H1 (cell line): ENCODE data around the gene MIB2. TPM values are rescaled to one million over a fixed set of nuclear protein-coding genes. Genes with fewer than 3 reads are reported as not detected.

Experiments
- E2F6 ChIP-seq: IDR thresholded peaks from 2 replicates; pipeline ENCODE4 v1.6.1; 2012; ENCODE audit warnings: inconsistent platforms
- EP300 ChIP-seq, 2 experiments: IDR thresholded peaks; 1 replicate in 1 of 2; 2 replicates in 1 of 2; pipeline ENCODE4 v1.6.1; 2011 to 2012; ENCODE audit warnings: low read depth in 2 of 2, low read length in 2 of 2, mild to moderate bottlenecking in 2 of 2, borderline replicate concordance in 1 of 2, inconsistent platforms in 1 of 2, moderate library complexity in 1 of 2
- GTF2F1 ChIP-seq: IDR thresholded peaks from 2 replicates; pipeline ENCODE4 v1.6.1; 2012; ENCODE audit warnings: low read depth, low read length, improper control_type of control experiment, borderline replicate concordance
- POLR2AphosphoS5 ChIP-seq: IDR thresholded peaks from 2 replicates; pipeline ENCODE4 v1.6.1; 2011; ENCODE audit warnings: low read depth, low read length
- SP1 ChIP-seq: IDR thresholded peaks from 2 replicates; pipeline ENCODE4 v1.6.1; 2011; ENCODE audit warnings: low read depth, low read length
- SP2 ChIP-seq: IDR thresholded peaks from 2 replicates; pipeline ENCODE4 v1.6.1; 2012; ENCODE audit warnings: mild to moderate bottlenecking, low read length, inconsistent platforms
- TAF1 ChIP-seq: IDR thresholded peaks from 2 replicates; pipeline ENCODE4 v1.6.1; 2011; ENCODE audit warnings: mild to moderate bottlenecking, low read depth, low read length
- polyA plus RNA-seq, 7 experiments: library from polyadenylated mRNA; depleted of rRNA in 3 of 7; stranded (reverse) in 5 of 7; unstranded in 2 of 7; fragments of >200 nt in 5 of 7; fragments of 200-250 nt in 2 of 7; gene quantifications; 1 replicate in 5 of 7; 2 replicates in 1 of 7; 4 replicates in 1 of 7; pipeline versions ENCODE4 v1.2.1 to v1.2.3, GENCODE V29; 2011 to 2013; ENCODE audit warnings: missing spikeins in 2 of 7, mixed read lengths in 2 of 7
- total RNA-seq: library from RNA; stranded (reverse); fragmentation: NEBNext Ultra II Directional; extraction: Animal tissue kit (Norgen Biotek cat#: 25700); gene quantifications from 2 replicates; pipeline ENCODE4 v1.2.1, GENCODE V29; 2021

The MIB2 gene
- total and polyA plus RNA-seq, 2 of the 8 experiments (the other 6 are each of a cell fraction or from before 2014, with no cell fraction given) = 32.5 to 60.0 TPM

GRCh38 chr1:1591452-1591851, 23.8 kb upstream of the MIB2 start (continued):
- TF ChIP-seq E2F6 (no peak), POLR2AphosphoS5 (no peak), GTF2F1 (no peak), SP1 (no peak), TAF1 (no peak), SP2 (no peak), EP300 (IDR thresholded peaks at IDR 0.05; ENCODE audit: borderline replicate concordance in 1 of 2, low read depth in 2 of 2, low read length in 2 of 2) (no peak)
